Anterior cingulate cortex (tissue), 58 donors: ENCODE data around the gene CCR9.

Experiments
- DNase-seq, 58 donors: peaks; one replicate each; lab custom pipeline; 2025; lab: John Stamatoyannopoulos, UW

CCR9 gene

GRCh38 chr3:45871780-45872179 is 14.6 kb upstream of the CCR9 start:
- DNase-seq: no peak

DNA sequence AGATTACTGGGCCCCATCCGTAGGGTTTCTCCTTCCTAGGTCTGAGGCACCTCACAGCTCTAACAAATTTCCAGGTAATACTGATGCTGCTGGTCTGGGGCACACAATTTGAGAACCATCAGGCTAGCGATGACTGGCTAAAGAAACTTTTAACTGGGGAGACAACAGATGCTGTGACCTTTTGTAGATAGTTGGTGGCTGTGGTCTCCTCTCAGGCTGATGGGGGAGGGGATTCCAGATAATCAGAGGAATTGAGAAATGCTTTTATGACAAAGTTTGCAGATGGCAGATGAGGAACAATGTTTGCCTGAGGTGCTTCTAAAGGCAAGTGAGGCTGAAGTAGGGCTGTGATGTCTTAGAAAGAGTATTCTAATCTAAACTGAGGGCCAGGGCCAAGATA is 13.8 kb upstream of the CCR9 start:
- DNase-seq: no peak

DNA sequence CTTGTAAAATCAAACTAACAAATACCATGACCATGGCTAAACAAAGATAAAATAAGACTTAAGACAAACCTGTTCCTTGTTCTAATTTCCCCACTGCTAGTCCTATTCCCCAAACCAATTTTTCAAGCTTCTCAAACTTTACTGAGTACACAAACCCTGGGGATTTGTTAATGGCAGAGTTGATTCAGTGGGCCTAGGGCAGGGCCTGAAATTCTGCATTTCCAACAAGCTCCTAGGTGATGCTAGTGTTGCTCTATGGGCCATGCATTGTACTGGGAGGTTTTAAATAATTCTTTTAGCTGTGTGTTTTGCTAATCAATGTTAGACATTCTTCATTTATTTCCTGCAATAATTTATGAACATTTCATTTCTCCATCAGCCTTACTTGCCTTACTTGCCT is 13.3 kb upstream of the CCR9 start:
- DNase-seq: no peak

DNA sequence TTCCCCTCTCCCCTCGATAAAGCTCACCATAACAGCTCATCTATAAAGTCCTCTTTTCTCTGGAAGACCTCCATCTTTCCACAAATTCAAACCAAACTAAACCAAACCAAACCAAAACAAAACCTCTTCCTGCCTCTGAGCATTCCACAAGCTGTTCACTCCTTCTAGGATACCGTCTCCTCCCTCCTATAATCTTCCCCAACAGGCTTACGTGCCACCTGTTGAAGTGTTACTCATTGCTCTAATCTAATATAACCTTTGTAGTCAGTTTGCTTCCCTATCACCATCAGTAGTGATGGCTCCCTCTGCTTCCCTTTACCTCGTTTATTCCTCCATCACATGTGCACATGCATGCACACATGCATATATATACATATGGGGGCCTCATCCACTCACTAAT is 12.7 kb upstream of the CCR9 start:
- DNase-seq: no peak

DNA sequence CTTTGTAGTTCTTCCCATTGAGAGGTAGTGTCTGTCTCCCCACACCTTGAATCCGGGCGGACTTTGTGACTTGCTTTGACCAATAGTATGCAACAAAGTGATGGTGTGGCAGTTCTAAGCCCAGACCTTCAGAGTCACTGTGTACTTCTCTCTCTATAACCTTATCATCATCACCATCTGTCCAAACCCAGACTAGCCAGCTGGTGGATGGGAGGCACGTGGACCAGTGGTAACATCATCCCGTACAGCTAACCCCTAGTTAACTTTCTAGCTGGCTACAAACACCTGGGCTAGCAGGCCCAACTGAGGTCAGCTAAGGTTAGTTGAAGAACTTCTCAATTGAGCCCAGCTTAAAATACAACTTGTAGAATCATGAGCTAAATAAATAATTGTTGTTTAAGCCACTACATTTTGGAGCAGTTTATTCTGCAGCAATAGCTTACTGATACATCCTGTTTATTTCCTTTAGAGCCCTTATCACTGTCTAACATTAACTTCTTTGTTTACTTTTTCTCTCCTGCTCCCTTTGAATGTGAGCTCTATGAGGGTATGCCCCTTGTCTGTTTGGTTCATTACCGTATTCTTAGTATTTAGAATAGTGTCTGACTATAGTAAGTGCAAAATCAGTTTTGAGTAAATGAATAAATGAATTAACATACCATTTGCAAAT is 11.5 kb upstream of the CCR9 start:
- no peak for DNase-seq

- DNase-seq: no peak
Measured at GRCh38 chr3:45878124-45878523, 8.2 kb upstream of the CCR9 start.

DNA sequence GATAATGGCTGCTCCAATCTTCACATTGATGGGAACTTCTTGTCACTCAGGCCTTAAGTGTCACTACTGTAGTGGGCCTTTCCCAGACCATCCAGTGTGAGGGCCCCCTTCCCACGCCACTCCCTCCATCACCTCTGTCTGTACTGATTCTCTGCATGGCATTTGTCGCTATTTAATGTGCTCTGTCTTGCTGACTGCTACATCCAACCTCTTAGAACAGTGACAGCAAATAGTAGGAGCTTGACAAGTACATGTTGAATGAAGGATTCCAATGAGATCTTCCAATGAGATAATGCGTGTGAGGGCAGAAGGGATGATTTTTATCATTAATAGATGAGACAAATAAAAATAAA is 5.6 kb upstream of the CCR9 start:
- no peak for DNase-seq

GRCh38 chr3:45881078-45882022 is 5.0 kb upstream of the CCR9 start:
- DNase-seq: peak in 10 of 58 donors; percentile 8 to 55 (median 18)

GRCh38 chr3:45884368-45885201 is 1.8 kb upstream of the CCR9 start:
- DNase-seq: peak in 37 of 58 donors; percentile 6 to 81 (median 36)

DNA sequence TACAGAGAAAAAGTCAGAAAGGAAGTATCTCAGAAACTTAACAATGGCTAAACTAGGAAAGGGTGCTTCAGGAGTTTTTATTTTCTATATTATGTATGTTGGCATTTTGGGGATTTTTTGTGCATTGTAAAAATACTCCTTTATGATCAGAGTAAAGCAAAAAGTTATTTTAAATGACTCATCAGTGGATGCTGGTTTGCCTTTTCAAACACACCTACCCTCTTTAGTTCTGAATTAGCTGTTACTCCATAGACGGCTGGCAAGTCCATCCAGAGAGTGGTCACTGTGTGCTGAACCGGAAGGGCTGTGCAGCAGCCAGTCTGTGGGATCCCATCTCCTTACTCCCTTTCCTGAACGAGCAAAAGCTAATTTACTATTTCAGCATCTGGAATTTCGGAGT is 942 bp downstream of the CCR9 start:
- no peak for DNase-seq

DNA sequence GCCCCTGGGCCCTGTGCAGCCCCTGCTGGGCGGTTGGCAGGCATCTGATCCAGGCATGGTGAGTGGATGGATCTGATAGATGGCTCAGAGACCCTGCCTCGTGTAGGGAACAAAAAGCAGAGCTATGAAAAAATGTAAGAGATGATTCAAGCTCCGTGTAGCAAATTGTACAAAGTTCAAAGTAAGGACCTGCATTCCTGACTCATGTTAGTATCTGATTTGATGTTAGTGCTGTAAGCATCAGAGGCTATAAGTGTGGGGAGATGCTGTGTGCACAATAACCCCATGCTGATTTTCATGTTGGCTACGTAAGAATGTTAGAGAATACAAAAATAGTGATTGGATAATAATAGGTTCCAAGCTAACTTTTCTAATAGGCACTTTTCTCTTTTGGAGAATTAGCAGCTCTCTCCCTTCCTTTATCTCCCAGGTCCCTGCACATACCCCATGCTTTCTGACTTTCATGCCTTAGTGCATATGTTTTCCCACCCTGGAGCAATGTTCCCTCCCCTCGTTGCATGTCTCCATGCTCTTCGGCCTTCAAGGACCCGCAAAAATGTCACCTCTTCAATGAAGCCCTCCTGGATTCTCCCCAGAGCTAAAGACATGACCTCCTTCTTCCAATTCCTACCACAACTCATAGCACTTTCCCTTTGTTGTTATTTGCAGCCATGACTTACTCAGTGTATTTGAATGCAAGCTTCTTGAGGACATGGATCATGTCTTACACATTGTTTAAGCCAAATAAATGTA is 1.6 kb downstream of the CCR9 start:
- DNase-seq: no peak

DNA sequence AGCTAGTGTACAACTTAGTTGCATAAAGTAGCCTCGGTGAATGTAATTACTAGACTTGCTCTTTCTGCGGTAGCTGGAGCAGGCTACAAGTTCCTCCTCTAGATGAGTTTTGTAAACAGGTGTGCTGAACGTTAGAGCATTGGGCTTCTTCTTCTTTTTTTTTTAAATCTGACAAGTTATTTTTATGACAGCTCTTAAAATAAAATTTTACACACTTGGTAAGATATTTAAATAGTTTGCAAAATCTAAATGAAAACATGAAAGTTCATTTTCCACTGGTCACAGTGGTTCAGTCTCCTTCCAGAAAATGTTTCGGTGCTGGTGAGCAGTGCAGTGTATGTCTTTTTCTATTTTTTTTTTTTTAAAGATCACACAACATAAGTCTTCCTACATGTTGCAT is 3.0 kb downstream of the CCR9 start:
- DNase-seq: no peak

DNA sequence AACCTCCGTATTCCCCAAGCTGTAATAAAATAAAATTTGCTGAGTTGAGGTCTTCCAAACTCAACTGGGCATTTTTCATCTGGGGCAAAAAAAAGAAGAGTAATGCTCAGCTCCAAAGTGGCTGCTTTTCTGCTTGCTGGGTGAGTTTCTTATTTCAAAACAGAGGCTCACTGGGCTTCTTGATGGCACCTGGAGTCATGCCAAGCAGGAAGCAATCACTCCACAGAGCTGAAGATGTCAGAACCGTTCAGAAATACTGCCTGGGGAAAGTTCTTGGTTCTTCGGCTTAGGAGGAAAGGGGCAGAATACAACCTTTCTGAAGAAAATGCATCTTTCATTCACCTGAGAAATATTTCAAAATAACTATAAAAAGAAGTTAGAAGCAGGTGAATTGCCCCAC is 4.1 kb downstream of the CCR9 start:
- no peak for DNase-seq

- no peak for DNase-seq
Measured at GRCh38 chr3:45892161-45892560, 5.8 kb downstream of the CCR9 start.

DNA sequence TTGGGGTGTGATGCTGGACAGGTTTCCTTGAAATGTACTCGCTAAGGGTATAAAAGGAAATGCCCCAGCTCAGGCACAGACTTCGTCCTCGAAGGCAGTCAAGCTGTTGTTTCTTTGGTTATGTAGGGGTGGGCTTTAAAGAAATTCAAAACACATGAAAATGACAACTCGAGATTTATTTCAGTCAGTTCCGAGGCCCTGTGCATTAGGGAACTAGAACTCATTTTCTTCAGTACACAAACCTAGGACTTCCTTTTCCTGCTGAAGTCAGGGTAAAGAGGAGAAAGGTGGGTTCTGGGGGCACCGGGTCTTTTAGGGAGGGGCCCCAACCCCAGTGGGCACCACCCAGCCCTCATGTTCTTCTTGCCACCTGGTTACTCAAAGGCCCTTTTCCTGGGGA is 7.7 kb downstream of the CCR9 start:
- no peak for DNase-seq

DNA sequence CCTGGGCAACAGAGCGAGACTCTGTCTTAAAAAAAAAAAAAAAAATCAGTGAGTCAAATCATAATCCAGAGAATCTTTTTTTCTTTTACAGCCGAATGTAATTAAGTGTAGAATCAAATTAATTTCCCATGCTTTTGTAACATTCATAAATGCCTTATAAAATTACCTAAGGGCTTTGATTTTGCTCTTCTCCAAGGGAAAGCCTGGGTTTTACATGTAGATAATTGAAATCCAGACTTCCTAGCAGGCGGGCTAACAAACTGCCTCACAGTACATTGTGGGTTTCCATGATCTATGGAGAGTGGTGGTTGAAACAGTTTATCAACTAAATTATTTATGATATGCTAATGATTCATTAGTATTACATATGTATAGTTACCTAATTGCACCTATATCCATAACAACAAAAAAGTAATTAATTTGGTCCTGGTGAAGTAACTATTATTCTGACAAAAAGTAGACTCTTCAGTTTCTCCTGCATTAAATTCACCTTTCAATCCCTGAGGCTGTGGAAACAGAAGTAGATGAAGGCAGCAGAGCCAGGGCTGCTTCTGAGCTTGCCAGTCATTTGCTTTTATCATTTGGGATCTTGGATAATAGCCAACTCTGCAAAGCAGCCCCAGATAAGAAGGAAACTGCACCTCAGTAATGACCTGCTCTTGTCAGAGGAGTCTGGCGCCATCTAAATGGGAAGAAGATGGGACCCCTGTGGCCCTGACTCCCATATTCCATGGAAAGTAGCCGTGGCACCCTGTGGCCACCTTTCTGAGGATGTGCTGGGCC is 9.5 kb downstream of the CCR9 start:
- DNase-seq: no peak

- DNase-seq: no peak
Measured at GRCh38 chr3:45896956-45897355, 10.6 kb downstream of the CCR9 start.

- DNase-seq: no peak
Measured at GRCh38 chr3:45904931-45905330, 18.6 kb downstream of the CCR9 start.

DNA sequence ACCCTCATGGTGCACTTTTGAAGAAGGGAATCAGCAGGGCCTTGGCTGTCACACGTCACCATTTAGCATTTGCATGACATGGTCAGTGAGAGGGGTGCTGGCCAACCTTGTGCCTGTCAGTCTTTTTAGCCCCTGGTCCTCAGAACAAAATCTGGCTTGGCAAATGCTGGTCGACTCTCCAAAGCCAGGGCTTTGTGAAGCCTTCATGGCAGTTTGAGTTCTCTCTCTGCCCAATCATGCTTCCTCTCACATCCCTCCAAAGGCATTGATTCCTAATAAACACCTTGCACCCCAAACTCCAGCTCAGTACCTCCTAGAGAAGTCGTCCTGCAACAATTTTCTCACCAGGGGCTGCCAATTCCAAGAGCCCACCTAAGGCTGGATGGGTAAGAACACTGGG is 19.4 kb downstream of the CCR9 start:
- no peak for DNase-seq
